ENCODE results near the gene RPL34. TPM values are rescaled to one million over a fixed set of nuclear protein-coding genes. Genes with fewer than 3 reads are reported as not detected.

Gene RPL34
- total RNA-seq, 6 experiments from 2014 or later: 834 to 1,041 (median 909) TPM

DNA sequence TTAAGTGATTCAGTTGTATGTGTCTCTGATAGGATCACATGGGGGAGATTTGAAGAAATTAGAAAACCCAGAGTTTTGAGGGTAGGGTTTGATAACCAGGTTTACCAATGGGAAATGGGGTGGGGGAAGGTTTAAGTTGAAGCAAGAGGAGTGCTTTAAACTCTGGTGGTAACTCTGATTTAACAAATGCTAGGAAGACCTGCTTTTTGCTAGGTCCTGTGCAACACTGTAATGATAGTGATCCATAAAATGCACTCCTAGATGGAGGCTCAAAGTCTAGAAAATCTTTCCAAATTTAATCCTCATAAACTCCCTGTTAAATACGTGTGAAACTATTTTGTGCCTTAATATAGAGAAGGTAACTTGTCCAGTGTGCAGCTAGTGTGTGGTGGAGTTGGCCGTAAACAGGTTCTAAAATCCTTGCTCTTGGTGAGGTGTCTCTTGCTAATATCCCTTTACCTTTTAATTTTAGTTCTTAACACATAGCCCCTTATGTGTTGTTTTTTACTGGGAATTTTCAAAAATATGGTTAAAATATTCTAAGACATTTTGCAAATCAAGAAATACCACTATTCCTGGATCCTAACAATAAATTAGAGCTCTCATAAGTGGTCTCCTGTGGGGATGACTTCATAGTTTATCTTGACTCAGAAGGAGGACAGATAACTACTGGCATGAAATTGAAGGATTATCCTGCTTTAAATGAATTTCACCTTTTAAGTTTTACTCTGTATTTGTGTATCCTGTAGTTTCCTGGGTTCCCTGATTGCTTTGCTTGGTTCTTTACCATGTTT lies 4.1 kb downstream of the RPL34 start:
- H3K27ac Mint-ChIP-seq: peak overlapping the region; percentile 50
- DNase-seq: no peak
- H3K4me3 Mint-ChIP-seq: peak overlapping the region; percentile 97
- TF ChIP-seq CTCF (IDR thresholded peaks at IDR 0.05): no peak
- peaks cover 66% of the 10 kb centered on the region for H3K4me1 Mint-ChIP-seq (ENCODE audit: low read depth)
- peaks cover 61% of the 10 kb centered on the region for H3K36me3 Mint-ChIP-seq (ENCODE audit: low read depth)
- H3K9me3 Mint-ChIP-seq: peaks cover 6% of the 10 kb centered on the region
- H3K27me3 Mint-ChIP-seq (ENCODE audit: insufficient read depth): peaks cover 4% of the 10 kb centered on the region; the same call in 1 of the 2 replicates

DNA sequence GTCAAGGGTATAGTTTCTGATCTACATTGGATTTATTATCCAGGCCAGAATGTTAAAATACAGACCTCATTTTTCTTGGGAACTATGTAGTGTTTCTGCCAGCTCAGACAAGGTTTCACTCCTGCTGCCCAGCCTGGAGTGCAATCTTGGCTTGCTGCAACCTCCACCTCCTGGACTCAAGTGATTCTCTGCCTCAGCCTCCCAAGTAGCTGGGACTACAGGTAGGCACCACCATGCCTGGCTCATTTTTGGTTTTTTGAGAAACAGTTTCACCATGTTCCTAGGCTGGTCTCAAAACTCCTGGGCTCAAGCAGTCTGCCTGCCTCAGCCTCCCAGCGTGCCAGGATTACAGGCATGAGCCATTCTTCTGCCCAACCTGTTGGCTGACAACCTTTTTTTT lies 5.7 kb downstream of the RPL34 start:
- Mint-ChIP-seq H3K9me3 (peaks cover 1% of the 10 kb centered on the region; the same call in 1 of the 2 replicates), H3K4me3 (no peak overlapping the region), H3K36me3 (ENCODE audit: low read depth) (peaks cover 68% of the 10 kb centered on the region), H3K4me1 (ENCODE audit: low read depth) (peaks cover 55% of the 10 kb centered on the region), H3K27ac (no peak overlapping the region), H3K27me3 (ENCODE audit: insufficient read depth) (no peaks in the 10 kb centered on the region; the same call in 1 of the 2 replicates)
- no peak for DNase-seq
- no peak for TF ChIP-seq CTCF (IDR thresholded peaks at IDR 0.05)

GRCh38 chr4:108628411-108628810 lies 8.0 kb downstream of the RPL34 start:
- no peak for TF ChIP-seq CTCF (IDR thresholded peaks at IDR 0.05)
- no peak for DNase-seq
- Mint-ChIP-seq H3K36me3 (ENCODE audit: low read depth) (peaks cover 67% of the 10 kb centered on the region), H3K27ac (peak overlapping the region; percentile 62), H3K9me3 (no peaks in the 10 kb centered on the region), H3K4me1 (ENCODE audit: low read depth) (peaks cover 34% of the 10 kb centered on the region), H3K4me3 (no peak overlapping the region), H3K27me3 (ENCODE audit: insufficient read depth) (no peaks in the 10 kb centered on the region; the same call in 1 of the 2 replicates)

DNA sequence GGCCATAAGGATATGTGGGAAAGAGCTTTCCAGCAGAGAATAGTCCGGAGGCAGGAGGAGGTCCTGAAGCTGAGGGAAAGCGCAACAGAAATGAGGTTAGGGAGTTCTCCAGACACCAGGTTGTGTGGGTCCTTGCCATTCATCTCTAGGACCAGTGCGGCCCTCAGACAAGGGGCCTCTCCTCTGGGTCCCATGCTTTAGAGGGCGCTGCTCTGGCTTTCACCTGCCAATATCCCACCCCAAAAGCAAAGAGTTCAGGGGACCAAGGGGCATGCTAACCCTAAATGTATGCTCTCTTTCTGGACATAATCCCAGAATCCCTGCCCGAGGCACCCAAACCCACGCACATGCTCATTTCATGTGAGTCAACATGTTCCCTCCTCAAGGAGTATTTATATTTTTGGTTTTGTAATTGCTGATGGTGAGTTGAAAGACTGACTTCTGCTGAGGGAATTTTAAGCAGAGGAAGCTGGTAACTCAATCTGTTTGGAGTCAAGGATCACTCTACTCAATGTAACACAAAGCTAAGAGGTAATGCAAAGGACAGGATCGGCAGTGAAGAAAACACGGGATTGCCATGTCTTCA lies 14.8 kb downstream of the RPL34 start:
- H3K36me3 Mint-ChIP-seq (ENCODE audit: low read depth): peaks cover 45% of the 10 kb centered on the region
- H3K27me3 Mint-ChIP-seq (ENCODE audit: insufficient read depth): peaks cover 4% of the 10 kb centered on the region; the same call in 1 of the 2 replicates
- H3K9me3 Mint-ChIP-seq: no peaks in the 10 kb centered on the region
- peaks cover 61% of the 10 kb centered on the region for H3K4me1 Mint-ChIP-seq (ENCODE audit: low read depth)
- peak; percentile 32 for DNase-seq
- H3K27ac Mint-ChIP-seq: peak overlapping the region; percentile 56
- TF ChIP-seq CTCF (IDR thresholded peaks at IDR 0.05): no peak
- no peak overlapping the region for H3K4me3 Mint-ChIP-seq

DNA sequence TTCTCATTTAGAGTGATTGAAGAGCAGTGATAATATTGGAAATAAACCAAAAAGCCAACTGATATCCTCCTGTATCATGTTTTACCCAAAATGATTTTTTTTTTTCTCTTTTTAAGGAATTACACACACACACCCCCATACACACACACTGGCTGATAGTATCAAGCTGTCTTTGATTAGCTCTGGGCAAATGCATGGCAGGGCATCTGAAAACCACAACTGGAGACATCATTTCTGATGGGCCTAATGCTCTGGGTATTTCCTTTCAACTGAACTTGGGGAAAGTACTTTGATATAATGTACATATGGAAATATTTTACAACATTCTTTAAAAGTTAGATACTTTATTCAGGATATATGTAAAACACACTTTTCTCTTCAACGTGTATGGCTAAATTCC lies 15.9 kb downstream of the RPL34 start:
- Mint-ChIP-seq H3K9me3 (no peaks in the 10 kb centered on the region), H3K4me1 (ENCODE audit: low read depth) (peaks cover 65% of the 10 kb centered on the region), H3K36me3 (ENCODE audit: low read depth) (peaks cover 37% of the 10 kb centered on the region), H3K27me3 (ENCODE audit: insufficient read depth) (peaks cover 4% of the 10 kb centered on the region; the same call in 1 of the 2 replicates), H3K27ac (peak overlapping the region; percentile 40), H3K4me3 (no peak overlapping the region)
- no peak for DNase-seq
- TF ChIP-seq CTCF (IDR thresholded peaks at IDR 0.05): no peak

Measured in HFFc6 (cell line).